ENCODE data around the gene RNF181. TPM values are rescaled to one million over a fixed set of nuclear protein-coding genes. Genes with fewer than 3 reads are reported as not detected.
"Not testable (repeated sequence)": the region's sequence is repeated elsewhere in the genome, so short reads cannot be mapped to it uniquely, and the experiment has no call there.

RNF181 gene
- total RNA-seq, 1 experiment from 2014 or later, result 77.5 TPM

DNA sequence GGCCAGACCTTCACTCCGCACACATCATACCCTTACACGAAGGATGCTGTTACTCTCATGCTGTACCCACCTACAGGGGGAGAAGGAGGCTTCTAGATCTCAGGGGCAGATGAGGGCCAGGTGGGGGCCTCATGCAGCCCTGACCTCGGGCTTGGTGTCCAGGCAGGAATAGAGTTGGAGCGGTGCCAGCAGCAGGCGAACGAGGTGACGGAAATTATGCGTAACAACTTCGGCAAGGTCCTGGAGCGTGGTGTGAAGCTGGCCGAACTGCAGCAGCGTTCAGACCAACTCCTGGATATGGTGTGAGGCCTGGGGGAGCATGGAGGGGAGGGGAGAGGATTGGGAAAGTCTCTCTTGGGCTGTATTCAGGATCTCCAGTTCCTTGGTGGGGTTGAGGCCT, 4.0 kb upstream of the RNF181 start:
- H3K79me2 ChIP-seq (ENCODE audit: insufficient read depth, low read length), result peaks cover 11% of the 10 kb centered on the region
- H3K9ac ChIP-seq (ENCODE audit: low read length), result no peak overlapping the region
- ChIA-PET RAD21 (ENCODE audit: low non-redundant PET in 1 of 2, low total read pairs in 2 of 2, uncharacterized antibody in 2 of 2, unreplicated experiment in 2 of 2) (no interaction called here), POLR2A (interaction anchor here (1.5 kb wide), 1 partner anchor 10 kb away, joined by 3 read pairs; no protein-coding TSS in a partner anchor), CTCF (no interaction called here)
- DNase-seq (ENCODE audit: low read depth, low spot score) (no peak), ATAC-seq (no peak)
- H3K4me2 ChIP-seq (ENCODE audit: low read length), result no peak overlapping the region
- H3K9me3 ChIP-seq (ENCODE audit: control insufficient read depth in 1 of 2, insufficient read depth in 1 of 2, low read depth in 1 of 2, low read length in 2 of 2), result no peaks in the 10 kb centered on the region
- no peaks in the 10 kb centered on the region for H3K27me3 ChIP-seq (ENCODE audit: insufficient read depth, low read length)
- H3K4me1 ChIP-seq (ENCODE audit: control insufficient read depth in 1 of 2, insufficient read depth in 2 of 2, low read length in 2 of 2), result peaks cover 8 to 24% of the 10 kb centered on the region in 2 experiments
- no peak overlapping the region for H2AFZ ChIP-seq (ENCODE audit: low read depth, low read length, poor library complexity, severe bottlenecking)
- TF ChIP-seq SRF (IDR thresholded peaks at IDR 0.05; ENCODE audit: low read depth) (no peak), TCF7L2 (IDR thresholded peaks at IDR 0.05; ENCODE audit: borderline replicate concordance, extremely low read depth, insufficient read depth, insufficient read length) (no peak)
- H3K4me3 ChIP-seq (replicated peaks in 1 of 2; ENCODE audit: low read depth in 1 of 2, low read length in 2 of 2), result no peak overlapping the region
- no peak overlapping the region for H3K27ac ChIP-seq (ENCODE audit: low read depth, low read length)
- no peaks in the 10 kb centered on the region for H4K20me1 ChIP-seq (ENCODE audit: insufficient read depth)
- H3K36me3 ChIP-seq (ENCODE audit: control insufficient read depth in 1 of 2, insufficient read depth in 2 of 2, low read length in 2 of 2), result no peaks in the 10 kb centered on the region
- intact Hi-C loops (cut with micrococcal nuclease), result no loop called here
- no TSS peak for BruUV-seq (replicated peaks)
- no peaks in the 10 kb centered on the region for H3K9me2 ChIP-seq (ENCODE audit: insufficient read depth)

GRCh38 chr2:85592299-85592698, 3.2 kb upstream of the RNF181 start:
- H3K27me3 ChIP-seq (ENCODE audit: insufficient read depth, low read length); CTCF ChIA-PET; H3K4me3 ChIP-seq (replicated peaks in 1 of 2; ENCODE audit: low read depth in 1 of 2, low read length in 2 of 2); H3K27ac ChIP-seq (ENCODE audit: low read depth, low read length); intact Hi-C loops (cut with micrococcal nuclease); H3K9me2 ChIP-seq (ENCODE audit: insufficient read depth); H4K20me1 ChIP-seq (ENCODE audit: insufficient read depth); DNase-seq (ENCODE audit: low read depth, low spot score); H2AFZ ChIP-seq (ENCODE audit: low read depth, low read length, poor library complexity, severe bottlenecking); H3K9me3 ChIP-seq (ENCODE audit: control insufficient read depth in 1 of 2, insufficient read depth in 1 of 2, low read depth in 1 of 2, low read length in 2 of 2); ATAC-seq; H3K9ac ChIP-seq (ENCODE audit: low read length); H3K36me3 ChIP-seq (ENCODE audit: control insufficient read depth in 1 of 2, insufficient read depth in 2 of 2, low read length in 2 of 2); BruUV-seq (replicated peaks): not testable (repeated sequence)
- RAD21 ChIA-PET (ENCODE audit: low non-redundant PET in 1 of 2, low total read pairs in 2 of 2, uncharacterized antibody in 2 of 2, unreplicated experiment in 2 of 2), result interaction anchor here (0.6 kb wide), 2 partner anchors 24 to 133 kb away, joined by 3 to 7 read pairs; no protein-coding TSS in a partner anchor
- peak overlapping the region; percentile 19; the same call in 1 of the 2 replicates for H3K4me2 ChIP-seq (ENCODE audit: low read length)
- peaks cover 18% of the 10 kb centered on the region for H3K79me2 ChIP-seq (ENCODE audit: insufficient read depth, low read length)
- POLR2A ChIA-PET, result interaction anchor here (0.5 to 0.6 kb wide), 2 partner anchors 13 to 15 kb away, joined by 4 to 5 read pairs; partner anchors contain the start of gene VAMP8
- peaks cover 8 to 28% of the 10 kb centered on the region in 2 experiments; a peak in 3 of 4 replicates for H3K4me1 ChIP-seq (ENCODE audit: control insufficient read depth in 1 of 2, insufficient read depth in 2 of 2, low read length in 2 of 2)
